SU-DHL-6 (cell line): ENCODE data around the gene MT1X.

ENCODE experiments used
- EZH2phosphoT487 ChIP-seq: fragments of 200-600 bp; sonication (generic), shearing (Covaris generic); conservative IDR thresholded peaks from 2 replicates; pipeline ENCODE4 v1.6.1; 2018; ENCODE audit warnings: mild to moderate bottlenecking, antibody characterized with exemption, low read length, moderate library complexity, mixed read lengths
- TF ChIP-seq, protein P1 (sequence below): fragments of 200-600 bp; sonication (generic); IDR thresholded peaks from one replicate; pipeline ENCODE4 v1.5.1; 2017; ENCODE audit warnings: antibody characterized with exemption, mild to moderate bottlenecking, low read length, moderate library complexity; ENCODE audit not compliant: insufficient read depth, poor library complexity, severe bottlenecking

GRCh38 chr16:56652600-56652999, 29.7 kb upstream of the MT1X start:
- no peak for TF ChIP-seq EZH2phosphoT487
- TF ChIP-seq, protein P1, sequence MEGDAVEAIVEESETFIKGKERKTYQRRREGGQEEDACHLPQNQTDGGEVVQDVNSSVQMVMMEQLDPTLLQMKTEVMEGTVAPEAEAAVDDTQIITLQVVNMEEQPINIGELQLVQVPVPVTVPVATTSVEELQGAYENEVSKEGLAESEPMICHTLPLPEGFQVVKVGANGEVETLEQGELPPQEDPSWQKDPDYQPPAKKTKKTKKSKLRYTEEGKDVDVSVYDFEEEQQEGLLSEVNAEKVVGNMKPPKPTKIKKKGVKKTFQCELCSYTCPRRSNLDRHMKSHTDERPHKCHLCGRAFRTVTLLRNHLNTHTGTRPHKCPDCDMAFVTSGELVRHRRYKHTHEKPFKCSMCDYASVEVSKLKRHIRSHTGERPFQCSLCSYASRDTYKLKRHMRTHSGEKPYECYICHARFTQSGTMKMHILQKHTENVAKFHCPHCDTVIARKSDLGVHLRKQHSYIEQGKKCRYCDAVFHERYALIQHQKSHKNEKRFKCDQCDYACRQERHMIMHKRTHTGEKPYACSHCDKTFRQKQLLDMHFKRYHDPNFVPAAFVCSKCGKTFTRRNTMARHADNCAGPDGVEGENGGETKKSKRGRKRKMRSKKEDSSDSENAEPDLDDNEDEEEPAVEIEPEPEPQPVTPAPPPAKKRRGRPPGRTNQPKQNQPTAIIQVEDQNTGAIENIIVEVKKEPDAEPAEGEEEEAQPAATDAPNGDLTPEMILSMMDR = no peak
